IMR-90 (cell line): Measurements from ENCODE around the gene FN1.

Experiments used
- BHLHE40 ChIP-seq: fragments of 150-350 bp; IDR thresholded peaks from 2 replicates; pipeline ENCODE4 v1.6.1; 2016; ENCODE audit warnings: mild to moderate bottlenecking, low read depth, low read length
- MAFK ChIP-seq: IDR thresholded peaks from 2 replicates; pipeline ENCODE4 v1.6.1; 2012; ENCODE audit warnings: low read depth, low read length, improper control_type of control experiment
- POLR2A ChIP-seq: IDR thresholded peaks from 2 replicates; pipeline ENCODE4 v1.6.1; 2012; ENCODE audit warnings: mild to moderate bottlenecking, low read depth, low read length
- RCOR1 ChIP-seq: IDR thresholded peaks from 2 replicates; pipeline ENCODE4 v1.6.1; 2012; ENCODE audit warnings: mild to moderate bottlenecking, low read length, improper control_type of control experiment; ENCODE audit not compliant: insufficient replicate concordance
- RFX5 ChIP-seq: IDR thresholded peaks from 2 replicates; pipeline ENCODE4 v1.8.0; 2012; ENCODE audit warnings: low read depth, mild to moderate bottlenecking, low read length, moderate library complexity
- TF ChIP-seq, protein P1 (sequence below): conservative IDR thresholded peaks from 2 replicates; pipeline ENCODE4 v1.5.1; 2012; ENCODE audit warnings: mild to moderate bottlenecking, low read depth, low read length, improper control_type of control experiment
- TF ChIP-seq, protein P2 (sequence below): fragments of 150-350 bp; IDR thresholded peaks from 2 replicates; pipeline ENCODE4 v1.6.1; 2016; ENCODE audit warnings: low read depth, mild to moderate bottlenecking, low read length, moderate library complexity, borderline replicate concordance

DNA sequence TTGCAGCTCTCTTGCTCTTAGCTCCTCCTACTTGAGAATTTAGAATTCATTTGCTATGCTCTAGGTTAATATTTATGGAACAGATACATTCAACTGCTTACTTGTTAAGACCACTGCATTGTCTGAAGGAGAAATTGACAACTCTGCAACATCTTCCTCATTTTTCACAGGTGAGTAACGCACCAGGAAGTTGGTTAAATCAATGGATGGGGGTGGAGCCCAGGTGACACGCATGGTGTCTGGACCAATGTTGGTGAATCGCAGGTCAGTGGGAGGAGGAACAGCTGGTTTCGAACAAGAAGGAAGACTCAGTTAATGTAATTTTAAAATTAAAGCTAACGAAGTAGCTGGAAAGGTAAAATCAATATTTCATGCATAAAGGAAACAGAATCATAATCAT, 44.3 kb downstream of the FN1 start:
- no peak for TF ChIP-seq MAFK
- TF ChIP-seq, protein P1, sequence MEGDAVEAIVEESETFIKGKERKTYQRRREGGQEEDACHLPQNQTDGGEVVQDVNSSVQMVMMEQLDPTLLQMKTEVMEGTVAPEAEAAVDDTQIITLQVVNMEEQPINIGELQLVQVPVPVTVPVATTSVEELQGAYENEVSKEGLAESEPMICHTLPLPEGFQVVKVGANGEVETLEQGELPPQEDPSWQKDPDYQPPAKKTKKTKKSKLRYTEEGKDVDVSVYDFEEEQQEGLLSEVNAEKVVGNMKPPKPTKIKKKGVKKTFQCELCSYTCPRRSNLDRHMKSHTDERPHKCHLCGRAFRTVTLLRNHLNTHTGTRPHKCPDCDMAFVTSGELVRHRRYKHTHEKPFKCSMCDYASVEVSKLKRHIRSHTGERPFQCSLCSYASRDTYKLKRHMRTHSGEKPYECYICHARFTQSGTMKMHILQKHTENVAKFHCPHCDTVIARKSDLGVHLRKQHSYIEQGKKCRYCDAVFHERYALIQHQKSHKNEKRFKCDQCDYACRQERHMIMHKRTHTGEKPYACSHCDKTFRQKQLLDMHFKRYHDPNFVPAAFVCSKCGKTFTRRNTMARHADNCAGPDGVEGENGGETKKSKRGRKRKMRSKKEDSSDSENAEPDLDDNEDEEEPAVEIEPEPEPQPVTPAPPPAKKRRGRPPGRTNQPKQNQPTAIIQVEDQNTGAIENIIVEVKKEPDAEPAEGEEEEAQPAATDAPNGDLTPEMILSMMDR, result no peak
- TF ChIP-seq RCOR1, result no peak
- no peak; the same call in 1 of the 2 replicates for TF ChIP-seq POLR2A
- no peak for TF ChIP-seq BHLHE40
- TF ChIP-seq, protein P2, sequence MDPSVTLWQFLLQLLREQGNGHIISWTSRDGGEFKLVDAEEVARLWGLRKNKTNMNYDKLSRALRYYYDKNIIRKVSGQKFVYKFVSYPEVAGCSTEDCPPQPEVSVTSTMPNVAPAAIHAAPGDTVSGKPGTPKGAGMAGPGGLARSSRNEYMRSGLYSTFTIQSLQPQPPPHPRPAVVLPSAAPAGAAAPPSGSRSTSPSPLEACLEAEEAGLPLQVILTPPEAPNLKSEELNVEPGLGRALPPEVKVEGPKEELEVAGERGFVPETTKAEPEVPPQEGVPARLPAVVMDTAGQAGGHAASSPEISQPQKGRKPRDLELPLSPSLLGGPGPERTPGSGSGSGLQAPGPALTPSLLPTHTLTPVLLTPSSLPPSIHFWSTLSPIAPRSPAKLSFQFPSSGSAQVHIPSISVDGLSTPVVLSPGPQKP, result no peak
- no peak for TF ChIP-seq RFX5
